B cell (primary cell): ENCODE measurements around the gene ZNF638. TPM values are rescaled to one million over a fixed set of nuclear protein-coding genes. Genes with fewer than 3 reads are reported as not detected.

Experiments
- ATAC-seq: fragments of 200-7000 bp; cut with Tn5 transposase; one replicate; pipeline ENCODE4 v1.10.0; 2021; ENCODE audit warnings: low read depth, mild to moderate bottlenecking, moderate number of reproducible peaks, moderate library complexity
- CTCF ChIA-PET: fragments of 350-600 bp; sonication (Branson Sonifier 250); formaldehyde crosslinking; loops from one replicate; lab custom pipeline; 2021; ENCODE audit warnings: antibody characterized with exemption, inconsistent platforms; lab: Charles Lee
- POLR2A ChIA-PET: fragments of 350-600 bp; sonication (Branson Sonifier 250); formaldehyde crosslinking; loops from one replicate; lab custom pipeline; 2021; ENCODE audit warnings: antibody characterized with exemption; lab: Charles Lee
- DNase-seq: peaks from one replicate; pipeline ENCODE4 v3.0.0; 2013
- H2AFZ ChIP-seq: 2 replicates; pipeline ENCODE4 v1.6.1; 2012; ENCODE audit warnings: mild to moderate bottlenecking, low read depth, low read length; ENCODE audit not compliant: insufficient read depth, poor library complexity, severe bottlenecking
- H3K27ac ChIP-seq, 2 donors: 1 replicate in 1 of 2; 2 replicates in 1 of 2; pipeline ENCODE4 v1.5.1; 2012 to 2013; ENCODE audit warnings: low read length in 2 of 2, mild to moderate bottlenecking in 2 of 2, moderate library complexity in 1 of 2
- H3K27me3 ChIP-seq, 4 experiments: fragments of 200-600 bp in 1 of 4; sonication (generic) in 1 of 4; replicated peaks in 1 of 4; 1 replicate in 2 of 4; 2 replicates in 2 of 4; pipeline versions ENCODE4 v1.6.1 to v1.7.0; 2013 to 2016; ENCODE audit warnings: low read length in 3 of 4, mild to moderate bottlenecking in 2 of 4, mixed read lengths in 1 of 4, moderate library complexity in 1 of 4; ENCODE audit not compliant: insufficient read depth in 4 of 4, control insufficient read depth in 3 of 4; ENCODE audit errors: control extremely low read depth in 1 of 4
- H3K36me3 ChIP-seq, 2 experiments: replicated peaks in 1 of 2; 1 replicate in 1 of 2; 2 replicates in 1 of 2; pipeline versions ENCODE4 v1.6.1 to v1.7.1; 2013; ENCODE audit warnings: low read length in 1 of 2; ENCODE audit not compliant: insufficient read depth in 2 of 2, control insufficient read depth in 1 of 2; ENCODE audit errors: control extremely low read depth in 1 of 2, extremely low read depth in 1 of 2
- H3K4me1 ChIP-seq, 2 donors: fragments of 200-600 bp in 1 of 2; sonication (generic) in 1 of 2; 1 replicate in 1 of 2; 2 replicates in 1 of 2; pipeline versions ENCODE4 v1.5.1 to v1.6.1; 2013 to 2017; ENCODE audit warnings: low read length in 2 of 2; ENCODE audit not compliant: control insufficient read depth in 2 of 2, insufficient read depth in 2 of 2
- H3K4me2 ChIP-seq: replicated peaks from 2 replicates; pipeline ENCODE3; 2012; ENCODE audit warnings: mild to moderate bottlenecking, low read depth, low read length; ENCODE audit not compliant: poor library complexity, severe bottlenecking
- H3K4me3 ChIP-seq, 5 experiments: fragments of 200-600 bp in 1 of 5; sonication (generic) in 1 of 5; 1 replicate in 3 of 5; 2 replicates in 2 of 5; pipeline versions ENCODE4 v1.5.1 to v1.7.0; 2011 to 2016; ENCODE audit warnings: low read length in 4 of 5, mild to moderate bottlenecking in 4 of 5, low read depth in 2 of 5, control low read depth in 1 of 5, moderate library complexity in 1 of 5; ENCODE audit not compliant: insufficient read depth in 1 of 5; ENCODE audit errors: control extremely low read depth in 1 of 5, extremely low read depth in 1 of 5
- H3K79me2 ChIP-seq: fragments of 200-600 bp; sonication (generic); one replicate; pipeline ENCODE4 v1.6.0; 2016; ENCODE audit warnings: low read length; ENCODE audit not compliant: control insufficient read depth, insufficient read depth
- H3K9ac ChIP-seq: fragments of 200-600 bp; sonication (generic); 2 replicates; pipeline ENCODE4 v1.6.1; 2017; ENCODE audit warnings: mild to moderate bottlenecking, low read length, moderate library complexity
- H3K9me3 ChIP-seq, 3 donors: one replicate each; pipeline versions ENCODE4 v1.6.1 to v1.7.1; 2013; ENCODE audit warnings: low read length in 2 of 3; ENCODE audit not compliant: control insufficient read depth in 2 of 3, insufficient read depth in 1 of 3; ENCODE audit errors: control extremely low read depth in 1 of 3
- H4K20me1 ChIP-seq: 2 replicates; pipeline ENCODE4 v1.6.0; 2012; ENCODE audit warnings: mild to moderate bottlenecking, low read length; ENCODE audit not compliant: insufficient read depth, control insufficient read depth, poor library complexity, severe bottlenecking
- H3K27ac Mint-ChIP-seq: one replicate; pipeline ENCODE4 v1.8.0; 2021; ENCODE audit warnings: mixed read lengths
- H3K27me3 Mint-ChIP-seq: one replicate; pipeline ENCODE4 v1.8.0; 2021; ENCODE audit warnings: mixed read lengths
- H3K4me1 Mint-ChIP-seq: one replicate; pipeline ENCODE4 v1.8.0; 2021; ENCODE audit warnings: mixed read lengths
- H3K4me3 Mint-ChIP-seq: one replicate; pipeline ENCODE4 v1.8.0; 2021; ENCODE audit warnings: mixed read lengths
- H3K9me3 Mint-ChIP-seq: one replicate; pipeline ENCODE4 v1.8.0; 2022; ENCODE audit warnings: mixed read lengths; ENCODE audit not compliant: insufficient read depth
- EZH2 ChIP-seq: IDR thresholded peaks from 2 replicates; pipeline ENCODE4 v1.6.1; 2012; ENCODE audit warnings: borderline replicate concordance, low read depth, mild to moderate bottlenecking, moderate library complexity, low read length; ENCODE audit not compliant: insufficient read depth, poor library complexity, severe bottlenecking
- WGBS: methylation state at CpG from one replicate; pipeline ENCODE4 v1.1.5; 2013; ENCODE audit warnings: missing lambda C conversion rate; ENCODE audit not compliant: insufficient coverage; 5-methylcytosine and 5-hydroxymethylcytosine counted together
- intact Hi-C: fragments of 100-400 bp; cut with micrococcal nuclease; formaldehyde crosslinking; loops from one replicate; pipeline ENCODE4 v1.10.0; 2022
- polyA plus RNA-seq: library from polyadenylated mRNA; depleted of rRNA; stranded (reverse); fragments of >200 nt; gene quantifications from 2 replicates; pipeline ENCODE4 v1.2.3, GENCODE V29; 2012
- total RNA-seq, 2 donors: library from RNA; stranded (reverse); fragments of 120-200 nt in 1 of 2; gene quantifications; 1 replicate in 1 of 2; 2 replicates in 1 of 2; pipeline versions ENCODE4 v1.2.3 to v1.2.4, GENCODE V29; 2013 to 2022
- TF ChIP-seq, protein P1 (sequence below): fragments of 200-600 bp; IDR thresholded peaks from one replicate; pipeline ENCODE4 v1.8.0; 2022; ENCODE audit warnings: antibody characterized with exemption, mild to moderate bottlenecking

The ZNF638 gene
- total and polyA plus RNA-seq, 2 donors (not counting 1 experiment from before 2014, with no cell fraction given), result 60.1 to 221 TPM

DNA sequence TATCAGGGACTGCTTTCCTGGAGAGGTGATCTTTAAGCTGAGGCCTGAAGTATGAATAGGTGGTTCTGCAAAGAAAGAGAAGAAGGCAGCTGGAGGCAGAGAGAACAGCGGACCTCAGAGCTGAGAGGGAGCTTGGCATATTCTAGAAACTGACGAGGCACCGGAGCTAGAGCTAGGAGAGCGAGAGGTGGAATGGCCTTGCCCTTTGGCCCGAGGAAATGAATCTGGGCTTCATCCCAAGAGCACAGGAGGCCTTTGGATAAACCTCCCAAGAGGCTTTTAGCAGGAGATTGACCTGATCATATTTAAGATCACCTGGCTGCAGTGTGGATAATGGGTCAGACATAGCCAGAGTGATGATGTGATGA lies 129.7 kb downstream of the ZNF638 start:
- ATAC-seq (no peak), DNase-seq (no peak)
- Mint-ChIP-seq H3K27me3 (peaks cover 16% of the 10 kb centered on the region), H3K9me3 (no peaks in the 10 kb centered on the region), H3K27ac (no peak overlapping the region), H3K4me3 (no peak overlapping the region), H3K4me1 (no peaks in the 10 kb centered on the region)
- Histone ChIP-seq H3K27ac (no peak overlapping the region), H2AFZ (no peak overlapping the region), H3K4me3 (no peak overlapping the region), H4K20me1 (no peaks in the 10 kb centered on the region), H3K9ac (no peak overlapping the region), H3K36me3 (no peaks in the 10 kb centered on the region), H3K79me2 (no peaks in the 10 kb centered on the region), H3K4me1 (peaks cover 5 to 6% of the 10 kb centered on the region in 2 donors), H3K9me3 (peaks cover 0 to 31% (median 10%) of the 10 kb centered on the region in 3 donors), H3K27me3 (peaks cover 0 to 33% (median 15%) of the 10 kb centered on the region in 4 experiments), H3K4me2 (no peak overlapping the region)
- intact Hi-C loops, result no loop called here
- ChIA-PET POLR2A (no interaction called here), CTCF (interaction anchor here (1.6 kb wide), 1 partner anchor 162 kb away, joined by 3 read pairs; no protein-coding TSS in a partner anchor)
- no peak for TF ChIP-seq EZH2
- 93% methylated on average over 5 of the region's 5 CpGs for WGBS

GRCh38 chr2:71462056-71462605 lies 130.5 kb downstream of the ZNF638 start:
- ChIA-PET POLR2A (no interaction called here), CTCF (interaction anchor here (1.6 kb wide), 1 partner anchor 162 kb away, joined by 3 read pairs; no protein-coding TSS in a partner anchor)
- Mint-ChIP-seq H3K4me3 (no peak overlapping the region), H3K9me3 (no peaks in the 10 kb centered on the region), H3K4me1 (peaks cover 5% of the 10 kb centered on the region), H3K27me3 (peaks cover 14% of the 10 kb centered on the region), H3K27ac (no peak overlapping the region)
- Histone ChIP-seq H3K36me3 (no peaks in the 10 kb centered on the region), H3K79me2 (no peaks in the 10 kb centered on the region), H3K27ac (no peak overlapping the region), H3K9ac (no peak overlapping the region), H4K20me1 (no peaks in the 10 kb centered on the region), H3K9me3 (peaks cover 0 to 31% (median 10%) of the 10 kb centered on the region in 3 donors), H3K4me2 (no peak overlapping the region), H3K4me3 (no peak overlapping the region), H3K4me1 (peaks cover 11 to 13% of the 10 kb centered on the region in 2 donors), H2AFZ (no peak overlapping the region), H3K27me3 (peaks cover 0 to 38% (median 18%) of the 10 kb centered on the region in 4 experiments)
- no peak for ATAC-seq
- 99% methylated on average over 8 of the region's 8 CpGs for WGBS
- intact Hi-C loops, result no loop called here
- TF ChIP-seq, protein P1, sequence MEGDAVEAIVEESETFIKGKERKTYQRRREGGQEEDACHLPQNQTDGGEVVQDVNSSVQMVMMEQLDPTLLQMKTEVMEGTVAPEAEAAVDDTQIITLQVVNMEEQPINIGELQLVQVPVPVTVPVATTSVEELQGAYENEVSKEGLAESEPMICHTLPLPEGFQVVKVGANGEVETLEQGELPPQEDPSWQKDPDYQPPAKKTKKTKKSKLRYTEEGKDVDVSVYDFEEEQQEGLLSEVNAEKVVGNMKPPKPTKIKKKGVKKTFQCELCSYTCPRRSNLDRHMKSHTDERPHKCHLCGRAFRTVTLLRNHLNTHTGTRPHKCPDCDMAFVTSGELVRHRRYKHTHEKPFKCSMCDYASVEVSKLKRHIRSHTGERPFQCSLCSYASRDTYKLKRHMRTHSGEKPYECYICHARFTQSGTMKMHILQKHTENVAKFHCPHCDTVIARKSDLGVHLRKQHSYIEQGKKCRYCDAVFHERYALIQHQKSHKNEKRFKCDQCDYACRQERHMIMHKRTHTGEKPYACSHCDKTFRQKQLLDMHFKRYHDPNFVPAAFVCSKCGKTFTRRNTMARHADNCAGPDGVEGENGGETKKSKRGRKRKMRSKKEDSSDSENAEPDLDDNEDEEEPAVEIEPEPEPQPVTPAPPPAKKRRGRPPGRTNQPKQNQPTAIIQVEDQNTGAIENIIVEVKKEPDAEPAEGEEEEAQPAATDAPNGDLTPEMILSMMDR, result no peak
- no peak for TF ChIP-seq EZH2
- DNase-seq, result no peak
